Endothelial cell of hepatic sinusoid (primary cell): ENCODE measurements around the gene TENT4B.
"Not testable (repeated sequence)": the region's sequence is repeated elsewhere in the genome, so short reads cannot be mapped to it uniquely, and the experiment has no call there.

Experiments
- in situ Hi-C: cut with HindIII; loops from 2 replicates; pipeline ENCODE4 v1.10.0; 2017; ENCODE audit warnings: low sequenced_read_pairs

The TENT4B gene

GRCh38 chr16:50229149-50229726 lies 76.1 kb downstream of the TENT4B start:
- in situ Hi-C loops, result no loop called here

- in situ Hi-C loops, result no loop called here
These were observed 81.9 kb downstream of the TENT4B start for GRCh38 chr16:50234771-50235556.

- in situ Hi-C loops, result no loop called here
These were observed 82.5 kb downstream of the TENT4B start for GRCh38 chr16:50235581-50235980.

- in situ Hi-C loops, result no loop called here
These were observed 85.2 kb downstream of the TENT4B start for GRCh38 chr16:50238314-50238713.

- in situ Hi-C loops, result no loop called here
These were observed 85.8 kb downstream of the TENT4B start for GRCh38 chr16:50238868-50239301.

- in situ Hi-C loops, result not testable (repeated sequence)
These were observed 89.9 kb downstream of the TENT4B start for GRCh38 chr16:50243024-50243423.

GRCh38 chr16:50244140-50244503 lies 91.0 kb downstream of the TENT4B start:
- in situ Hi-C loops, result no loop called here

GRCh38 chr16:50244504-50245416 lies 91.7 kb downstream of the TENT4B start:
- in situ Hi-C loops, result no loop called here

GRCh38 chr16:50245417-50246298 lies 92.6 kb downstream of the TENT4B start:
- in situ Hi-C loops, result no loop called here

- in situ Hi-C loops, result no loop called here
These were observed 93.4 kb downstream of the TENT4B start for GRCh38 chr16:50246299-50247122.

GRCh38 chr16:50247123-50247905 lies 94.2 kb downstream of the TENT4B start:
- in situ Hi-C loops, result no loop called here

- in situ Hi-C loops, result no loop called here
These were observed 95.0 kb downstream of the TENT4B start for GRCh38 chr16:50247906-50248608.

- in situ Hi-C loops, result no loop called here
These were observed 95.7 kb downstream of the TENT4B start for GRCh38 chr16:50248845-50249244.

- in situ Hi-C loops, result no loop called here
These were observed 98.4 kb downstream of the TENT4B start for GRCh38 chr16:50251375-50252081.

- in situ Hi-C loops, result no loop called here
These were observed 99.0 kb downstream of the TENT4B start for GRCh38 chr16:50252082-50252611.

- in situ Hi-C loops, result no loop called here
These were observed 99.9 kb downstream of the TENT4B start for GRCh38 chr16:50252874-50253513.

GRCh38 chr16:50253514-50253910 lies 100.4 kb downstream of the TENT4B start:
- in situ Hi-C loops, result no loop called here
